Measurements from ENCODE around the gene NHERF2. TPM values are rescaled to one million over a fixed set of nuclear protein-coding genes. Genes with fewer than 3 reads are reported as not detected.

The NHERF2 gene
- total and polyA plus RNA-seq, 2 of the 4 experiments (the other 2 are of a cell fraction), result 18.6 to 77.8 TPM

GRCh38 chr16:2008631-2009163, 18.0 kb upstream of the NHERF2 start:
- Histone ChIP-seq H2AK5ac (ENCODE audit: low read depth, low read length) (peak overlapping the region; percentile 83), H3K56ac (ENCODE audit: extremely low read depth, insufficient read depth, low read length) (peak overlapping the region; percentile 71), H3K23ac (ENCODE audit: low read depth, low read length) (peak overlapping the region; percentile 95), H2BK15ac (ENCODE audit: low read depth, low read length) (no peak overlapping the region), H3K9ac (ENCODE audit: low read depth, low read length) (peak overlapping the region; percentile 95), H3K18ac (ENCODE audit: low read depth, low read length) (no peak overlapping the region), H3K36me3 (ENCODE audit: control insufficient read depth, insufficient read depth, low read length) (peaks cover 9% of the 10 kb centered on the region), H3K9me3 (ENCODE audit: control insufficient read depth, insufficient read depth, low read length) (no peaks in the 10 kb centered on the region), H3K4me1 (ENCODE audit: control insufficient read depth, insufficient read depth, low read length) (peaks cover 28% of the 10 kb centered on the region), H2BK5ac (ENCODE audit: low read depth, low read length, poor library complexity, severe bottlenecking) (peak overlapping the region; percentile 60), H3K4me3 (ENCODE audit: insufficient read depth, low read depth, low read length) (peak overlapping the region; percentile 75), H4K91ac (ENCODE audit: insufficient read depth, low read depth, low read length) (peak overlapping the region; percentile 24; the same call in 1 of the 2 replicates), H3K4ac (ENCODE audit: low read depth, low read length) (peak overlapping the region; percentile 80), H4K20me1 (ENCODE audit: insufficient read depth, low read length) (peaks cover 55% of the 10 kb centered on the region), H3K14ac (replicated peaks; ENCODE audit: low read depth, low read length) (peak overlapping the region; percentile 83), H4K8ac (ENCODE audit: low read depth in 2 of 2, low read length in 2 of 2) (peak overlapping the region in 1 of 2 experiments; percentile 14; a peak in 1 of 4 replicates), H3K9me1 (ENCODE audit: insufficient read depth, low read length) (peaks cover 8% of the 10 kb centered on the region; the same call in 1 of the 2 replicates), H3K79me1 (ENCODE audit: low read depth in 1 of 2, low read length in 2 of 2) (peaks cover 15 to 65% of the 10 kb centered on the region in 2 experiments; a peak in 3 of 4 replicates), H2BK120ac (ENCODE audit: low read depth, low read length) (no peak overlapping the region), H3K27ac (ENCODE audit: insufficient read depth, low read length) (peak overlapping the region; percentile 88), H4K5ac (ENCODE audit: low read depth, low read length) (peak overlapping the region; percentile 40), H2AK9ac (replicated peaks; ENCODE audit: low read depth, low read length, poor library complexity) (peak overlapping the region; percentile 98), H2BK20ac (ENCODE audit: low read depth, low read length) (no peak overlapping the region), H2AFZ (replicated peaks; ENCODE audit: low read length, poor library complexity) (peak overlapping the region; percentile 79), H3K27me3 (ENCODE audit: control insufficient read depth, insufficient read depth, low read length) (no peaks in the 10 kb centered on the region), H3K4me2 (ENCODE audit: low read depth, low read length) (peak overlapping the region; percentile 97)
- in situ Hi-C loops (cut with MboI; ENCODE audit: low sequenced_read_pairs) (no loop called here), dilution Hi-C loops (cut with HindIII; ENCODE audit: low sequenced_read_pairs, unreplicated experiment) (no loop called here), intact Hi-C loops (cut with micrococcal nuclease) (no loop called here)
- ChIA-PET POLR2A (ENCODE audit: unreplicated experiment) (no interaction called here), CTCF (interaction anchor here (1.4 kb wide), 1 partner anchor 132 kb away, joined by 4 read pairs; no protein-coding TSS in a partner anchor)
- WGBS, 2 experiments (ENCODE audit: extremely low coverage in 2 of 2, insufficient read length in 1 of 2), result 3% methylated on average over 13 of the region's 23 CpGs; no CpG with 5 or more reads in 1 of the 2 experiments
- no TSS peak for BruUV-seq (replicated peaks)
- peak; percentile 3 for ATAC-seq (ENCODE audit: low read depth)
- peak; percentile 44 for DNase-seq
- no peak for TF ChIP-seq RFX5 (IDR thresholded peaks at IDR 0.05; ENCODE audit: low read depth, low read length)
- TF ChIP-seq MXI1 (IDR thresholded peaks at IDR 0.05; ENCODE audit: borderline replicate concordance, low read depth, low read length), result 0 out of 2 replicates have a peak, but pooled peaks have one; percentile 33
- peak; percentile 26; the same call in 1 of the 2 replicates for TF ChIP-seq MAZ (IDR thresholded peaks at IDR 0.05; ENCODE audit: borderline replicate concordance, low read depth, low read length)
- 0 out of 2 replicates have a peak, but pooled peaks have one; percentile 16 for TF ChIP-seq POLR2A (IDR thresholded peaks at IDR 0.05; ENCODE audit: low read depth, low read length)
- TF ChIP-seq SMC3 (IDR thresholded peaks at IDR 0.05; ENCODE audit: low read depth, low read length), result no peak
- TF ChIP-seq CTCF (conservative IDR thresholded peaks at IDR 0.05; ENCODE audit: low read depth, low read length), result no peak
- TF ChIP-seq MAFK (IDR thresholded peaks at IDR 0.05; ENCODE audit: low read depth, low read length), result 0 out of 2 replicates have a peak, but pooled peaks have one; percentile 2
- TF ChIP-seq, protein P1, sequence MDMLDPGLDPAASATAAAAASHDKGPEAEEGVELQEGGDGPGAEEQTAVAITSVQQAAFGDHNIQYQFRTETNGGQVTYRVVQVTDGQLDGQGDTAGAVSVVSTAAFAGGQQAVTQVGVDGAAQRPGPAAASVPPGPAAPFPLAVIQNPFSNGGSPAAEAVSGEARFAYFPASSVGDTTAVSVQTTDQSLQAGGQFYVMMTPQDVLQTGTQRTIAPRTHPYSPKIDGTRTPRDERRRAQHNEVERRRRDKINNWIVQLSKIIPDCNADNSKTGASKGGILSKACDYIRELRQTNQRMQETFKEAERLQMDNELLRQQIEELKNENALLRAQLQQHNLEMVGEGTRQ (IDR thresholded peaks at IDR 0.05; ENCODE audit: low read depth, low read length), result no peak
- TF ChIP-seq BHLHE40 (IDR thresholded peaks at IDR 0.05; ENCODE audit: low read depth, low read length), result no peak
- no peak for TF ChIP-seq RCOR1 (IDR thresholded peaks at IDR 0.05; ENCODE audit: insufficient replicate concordance, low read length)
- TF ChIP-seq RAD21 (IDR thresholded peaks at IDR 0.05; ENCODE audit: low read length), result no peak
- TF ChIP-seq ELK1 (IDR thresholded peaks at IDR 0.05; ENCODE audit: borderline replicate concordance, low read depth, low read length), result no peak
- TF ChIP-seq CHD1 (IDR thresholded peaks at IDR 0.05; ENCODE audit: low read depth, low read length), result no peak
- TF ChIP-seq FOS (IDR thresholded peaks at IDR 0.05; ENCODE audit: low read depth, low read length), result no peak
- TF ChIP-seq CEBPB (IDR thresholded peaks at IDR 0.05; ENCODE audit: low read depth, low read length), result peak; percentile 78
